ENCODE data around the gene TAX1BP3.

DNA sequence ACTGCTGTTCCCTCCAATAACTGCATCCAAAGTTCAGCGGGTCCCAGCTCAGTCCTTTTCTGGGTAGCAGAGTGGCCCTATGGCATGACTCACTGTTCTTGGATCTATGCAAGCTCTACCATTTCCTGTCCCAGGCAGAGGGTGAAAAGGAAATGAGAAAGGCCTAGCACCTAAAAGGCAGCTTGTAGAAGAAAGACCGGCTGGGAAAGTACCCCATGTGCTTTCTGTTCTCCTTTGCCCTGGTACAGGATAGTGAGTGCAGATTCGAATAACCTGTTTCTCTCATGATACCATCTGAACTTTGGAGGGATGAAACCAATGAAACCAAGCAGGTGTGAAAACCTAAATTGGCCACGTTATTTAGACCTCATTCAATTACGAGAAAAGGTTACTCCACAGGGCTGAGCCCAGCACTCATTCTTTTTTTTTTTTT, 42.6 kb upstream of the TAX1BP3 start:
- TF ChIP-seq, protein P1, sequence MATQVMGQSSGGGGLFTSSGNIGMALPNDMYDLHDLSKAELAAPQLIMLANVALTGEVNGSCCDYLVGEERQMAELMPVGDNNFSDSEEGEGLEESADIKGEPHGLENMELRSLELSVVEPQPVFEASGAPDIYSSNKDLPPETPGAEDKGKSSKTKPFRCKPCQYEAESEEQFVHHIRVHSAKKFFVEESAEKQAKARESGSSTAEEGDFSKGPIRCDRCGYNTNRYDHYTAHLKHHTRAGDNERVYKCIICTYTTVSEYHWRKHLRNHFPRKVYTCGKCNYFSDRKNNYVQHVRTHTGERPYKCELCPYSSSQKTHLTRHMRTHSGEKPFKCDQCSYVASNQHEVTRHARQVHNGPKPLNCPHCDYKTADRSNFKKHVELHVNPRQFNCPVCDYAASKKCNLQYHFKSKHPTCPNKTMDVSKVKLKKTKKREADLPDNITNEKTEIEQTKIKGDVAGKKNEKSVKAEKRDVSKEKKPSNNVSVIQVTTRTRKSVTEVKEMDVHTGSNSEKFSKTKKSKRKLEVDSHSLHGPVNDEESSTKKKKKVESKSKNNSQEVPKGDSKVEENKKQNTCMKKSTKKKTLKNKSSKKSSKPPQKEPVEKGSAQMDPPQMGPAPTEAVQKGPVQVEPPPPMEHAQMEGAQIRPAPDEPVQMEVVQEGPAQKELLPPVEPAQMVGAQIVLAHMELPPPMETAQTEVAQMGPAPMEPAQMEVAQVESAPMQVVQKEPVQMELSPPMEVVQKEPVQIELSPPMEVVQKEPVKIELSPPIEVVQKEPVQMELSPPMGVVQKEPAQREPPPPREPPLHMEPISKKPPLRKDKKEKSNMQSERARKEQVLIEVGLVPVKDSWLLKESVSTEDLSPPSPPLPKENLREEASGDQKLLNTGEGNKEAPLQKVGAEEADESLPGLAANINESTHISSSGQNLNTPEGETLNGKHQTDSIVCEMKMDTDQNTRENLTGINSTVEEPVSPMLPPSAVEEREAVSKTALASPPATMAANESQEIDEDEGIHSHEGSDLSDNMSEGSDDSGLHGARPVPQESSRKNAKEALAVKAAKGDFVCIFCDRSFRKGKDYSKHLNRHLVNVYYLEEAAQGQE (tag by site-specific recombination; IDR thresholded peaks at IDR 0.05) = no peak
- no peak for TF ChIP-seq ZNF140 (tag by site-specific recombination; IDR thresholded peaks at IDR 0.05)
- TF ChIP-seq, protein P2, sequence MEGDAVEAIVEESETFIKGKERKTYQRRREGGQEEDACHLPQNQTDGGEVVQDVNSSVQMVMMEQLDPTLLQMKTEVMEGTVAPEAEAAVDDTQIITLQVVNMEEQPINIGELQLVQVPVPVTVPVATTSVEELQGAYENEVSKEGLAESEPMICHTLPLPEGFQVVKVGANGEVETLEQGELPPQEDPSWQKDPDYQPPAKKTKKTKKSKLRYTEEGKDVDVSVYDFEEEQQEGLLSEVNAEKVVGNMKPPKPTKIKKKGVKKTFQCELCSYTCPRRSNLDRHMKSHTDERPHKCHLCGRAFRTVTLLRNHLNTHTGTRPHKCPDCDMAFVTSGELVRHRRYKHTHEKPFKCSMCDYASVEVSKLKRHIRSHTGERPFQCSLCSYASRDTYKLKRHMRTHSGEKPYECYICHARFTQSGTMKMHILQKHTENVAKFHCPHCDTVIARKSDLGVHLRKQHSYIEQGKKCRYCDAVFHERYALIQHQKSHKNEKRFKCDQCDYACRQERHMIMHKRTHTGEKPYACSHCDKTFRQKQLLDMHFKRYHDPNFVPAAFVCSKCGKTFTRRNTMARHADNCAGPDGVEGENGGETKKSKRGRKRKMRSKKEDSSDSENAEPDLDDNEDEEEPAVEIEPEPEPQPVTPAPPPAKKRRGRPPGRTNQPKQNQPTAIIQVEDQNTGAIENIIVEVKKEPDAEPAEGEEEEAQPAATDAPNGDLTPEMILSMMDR (tag by site-specific recombination; IDR thresholded peaks at IDR 0.05) = no peak

Measured in HEK293 (cell line).